ENCODE measurements around the gene RND3.

DNA sequence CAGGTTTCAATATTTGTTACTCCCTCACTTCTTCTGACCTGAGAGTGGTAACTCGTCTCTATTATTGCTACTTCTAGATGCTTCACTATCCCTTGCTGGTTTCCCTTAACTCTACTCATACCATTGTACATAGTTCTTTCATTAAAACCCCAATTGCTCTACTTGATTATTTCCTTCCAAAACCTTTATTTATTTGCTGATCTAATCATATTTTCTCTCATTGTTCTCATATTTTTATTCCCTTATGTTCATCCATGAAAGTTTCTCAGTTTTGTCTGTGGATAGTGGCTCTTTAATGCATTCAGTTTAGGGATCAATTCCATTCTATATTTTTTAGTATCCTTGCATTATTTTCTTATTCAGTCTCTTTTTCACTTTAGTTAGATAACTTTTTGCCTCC is 42.1 kb downstream of the RND3 start:
- TF ChIP-seq, protein P1, sequence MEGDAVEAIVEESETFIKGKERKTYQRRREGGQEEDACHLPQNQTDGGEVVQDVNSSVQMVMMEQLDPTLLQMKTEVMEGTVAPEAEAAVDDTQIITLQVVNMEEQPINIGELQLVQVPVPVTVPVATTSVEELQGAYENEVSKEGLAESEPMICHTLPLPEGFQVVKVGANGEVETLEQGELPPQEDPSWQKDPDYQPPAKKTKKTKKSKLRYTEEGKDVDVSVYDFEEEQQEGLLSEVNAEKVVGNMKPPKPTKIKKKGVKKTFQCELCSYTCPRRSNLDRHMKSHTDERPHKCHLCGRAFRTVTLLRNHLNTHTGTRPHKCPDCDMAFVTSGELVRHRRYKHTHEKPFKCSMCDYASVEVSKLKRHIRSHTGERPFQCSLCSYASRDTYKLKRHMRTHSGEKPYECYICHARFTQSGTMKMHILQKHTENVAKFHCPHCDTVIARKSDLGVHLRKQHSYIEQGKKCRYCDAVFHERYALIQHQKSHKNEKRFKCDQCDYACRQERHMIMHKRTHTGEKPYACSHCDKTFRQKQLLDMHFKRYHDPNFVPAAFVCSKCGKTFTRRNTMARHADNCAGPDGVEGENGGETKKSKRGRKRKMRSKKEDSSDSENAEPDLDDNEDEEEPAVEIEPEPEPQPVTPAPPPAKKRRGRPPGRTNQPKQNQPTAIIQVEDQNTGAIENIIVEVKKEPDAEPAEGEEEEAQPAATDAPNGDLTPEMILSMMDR (IDR thresholded peaks at IDR 0.05) = no peak
- TF ChIP-seq POLR2A (IDR thresholded peaks at IDR 0.05) = no peak
